ENCODE results near the gene TWIST2.

The TWIST2 gene

DNA sequence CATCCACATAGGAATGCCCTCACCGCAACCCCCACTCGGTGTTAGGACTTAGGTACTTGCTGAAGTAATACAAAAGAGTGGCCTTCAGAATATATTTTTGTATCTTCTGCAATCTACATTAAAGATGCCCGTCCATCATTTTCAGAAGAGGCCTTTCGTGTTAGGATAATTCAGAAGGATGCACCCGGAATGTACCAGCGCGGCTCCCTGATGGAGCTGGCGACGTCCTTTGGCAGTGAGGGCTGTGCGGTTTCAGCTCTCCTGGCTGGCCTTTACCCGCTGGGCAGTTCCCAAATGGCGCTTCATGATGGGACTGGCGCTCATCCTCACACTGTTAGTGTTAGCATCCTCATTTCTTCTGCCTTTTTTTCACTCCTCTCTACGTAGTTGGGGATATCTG lies 15.3 kb downstream of the TWIST2 start:
- DNase-seq, result no peak
- Mint-ChIP-seq H3K4me1 (peaks cover 73% of the 10 kb centered on the region), H3K36me3 (ENCODE audit: low read depth) (no peaks in the 10 kb centered on the region), H3K27ac (no peak overlapping the region), H3K27me3 (ENCODE audit: low read depth, poor library complexity) (peaks cover 7% of the 10 kb centered on the region), H3K9me3 (no peaks in the 10 kb centered on the region), H3K4me3 (no peak overlapping the region)
- TF ChIP-seq, protein P1, sequence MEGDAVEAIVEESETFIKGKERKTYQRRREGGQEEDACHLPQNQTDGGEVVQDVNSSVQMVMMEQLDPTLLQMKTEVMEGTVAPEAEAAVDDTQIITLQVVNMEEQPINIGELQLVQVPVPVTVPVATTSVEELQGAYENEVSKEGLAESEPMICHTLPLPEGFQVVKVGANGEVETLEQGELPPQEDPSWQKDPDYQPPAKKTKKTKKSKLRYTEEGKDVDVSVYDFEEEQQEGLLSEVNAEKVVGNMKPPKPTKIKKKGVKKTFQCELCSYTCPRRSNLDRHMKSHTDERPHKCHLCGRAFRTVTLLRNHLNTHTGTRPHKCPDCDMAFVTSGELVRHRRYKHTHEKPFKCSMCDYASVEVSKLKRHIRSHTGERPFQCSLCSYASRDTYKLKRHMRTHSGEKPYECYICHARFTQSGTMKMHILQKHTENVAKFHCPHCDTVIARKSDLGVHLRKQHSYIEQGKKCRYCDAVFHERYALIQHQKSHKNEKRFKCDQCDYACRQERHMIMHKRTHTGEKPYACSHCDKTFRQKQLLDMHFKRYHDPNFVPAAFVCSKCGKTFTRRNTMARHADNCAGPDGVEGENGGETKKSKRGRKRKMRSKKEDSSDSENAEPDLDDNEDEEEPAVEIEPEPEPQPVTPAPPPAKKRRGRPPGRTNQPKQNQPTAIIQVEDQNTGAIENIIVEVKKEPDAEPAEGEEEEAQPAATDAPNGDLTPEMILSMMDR (IDR thresholded peaks at IDR 0.05), result no peak

DNA sequence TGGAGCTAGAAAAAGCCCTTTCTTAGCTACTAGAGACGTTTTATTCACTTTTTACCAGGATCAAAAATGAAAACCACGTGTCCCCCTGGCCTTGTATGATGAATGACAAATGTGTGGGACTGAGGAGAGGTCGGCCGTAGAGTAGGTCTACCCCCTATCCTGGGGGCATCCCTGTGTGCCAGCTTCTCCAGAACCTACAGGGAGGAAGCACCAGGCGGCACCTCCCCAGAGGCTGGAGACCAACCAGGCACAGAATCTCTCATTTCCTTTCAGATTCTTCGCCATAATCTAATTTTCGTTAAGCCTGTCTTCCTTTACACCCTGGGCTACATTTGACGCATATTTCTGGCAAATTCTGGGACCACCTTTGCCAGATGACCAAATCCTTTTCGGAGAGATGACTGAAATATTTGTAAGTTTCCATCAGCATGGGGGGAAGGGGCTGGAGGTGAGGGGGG lies 15.9 kb downstream of the TWIST2 start:
- Mint-ChIP-seq H3K36me3 (ENCODE audit: low read depth) (no peaks in the 10 kb centered on the region), H3K4me1 (peaks cover 77% of the 10 kb centered on the region), H3K9me3 (no peaks in the 10 kb centered on the region), H3K27ac (peak overlapping the region; percentile 94), H3K4me3 (peak overlapping the region; percentile 63), H3K27me3 (ENCODE audit: low read depth, poor library complexity) (peaks cover 7% of the 10 kb centered on the region)
- no peak for DNase-seq
- TF ChIP-seq, protein P1 (IDR thresholded peaks at IDR 0.05), result no peak

DNA sequence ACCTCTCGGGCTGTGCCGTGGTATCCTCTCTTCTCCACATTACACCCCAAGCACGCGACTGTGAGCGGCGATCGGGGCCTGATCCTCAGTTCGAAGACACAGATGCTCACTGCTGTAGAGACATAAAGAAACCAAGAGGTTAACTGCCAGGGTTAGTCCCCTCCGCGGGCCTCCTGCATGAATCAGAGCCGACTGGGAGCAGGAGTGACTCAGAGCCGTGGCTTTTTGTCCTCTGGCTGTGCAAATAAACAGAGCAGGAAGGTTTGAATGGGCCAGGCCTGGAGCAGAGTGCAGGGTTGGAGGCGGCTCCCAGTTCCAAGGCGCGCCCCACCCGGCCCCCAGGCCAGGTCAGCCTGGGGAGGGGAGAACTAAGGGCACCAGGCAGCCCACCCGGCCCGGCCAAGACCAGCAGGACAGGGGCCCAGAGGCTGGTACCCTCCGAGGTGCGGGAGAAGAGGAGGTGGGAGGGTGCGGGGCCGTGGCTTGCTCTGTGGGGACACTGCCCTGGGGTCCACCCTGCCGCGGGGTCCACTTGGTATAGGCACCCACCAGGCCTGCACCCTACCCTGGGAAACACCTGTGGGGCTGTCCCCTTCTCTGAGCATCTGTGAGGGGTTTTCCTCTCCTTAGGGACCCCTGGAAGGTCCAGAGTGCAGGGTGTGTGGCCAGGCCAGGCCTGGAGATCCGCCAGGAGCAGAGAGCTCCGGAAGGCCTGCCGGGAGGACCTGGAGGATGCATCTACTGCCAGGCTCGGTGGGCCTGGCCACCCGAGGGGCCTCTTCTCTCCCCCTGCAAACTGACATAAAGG lies 16.5 kb downstream of the TWIST2 start:
- Mint-ChIP-seq H3K27me3 (ENCODE audit: low read depth, poor library complexity) (peaks cover 7% of the 10 kb centered on the region), H3K36me3 (ENCODE audit: low read depth) (no peaks in the 10 kb centered on the region), H3K9me3 (no peaks in the 10 kb centered on the region), H3K4me3 (peak overlapping the region; percentile 63), H3K4me1 (peaks cover 74% of the 10 kb centered on the region), H3K27ac (peak overlapping the region; percentile 94)
- TF ChIP-seq, protein P1 (IDR thresholded peaks at IDR 0.05), result no peak
- peak; percentile 63 for DNase-seq

DNA sequence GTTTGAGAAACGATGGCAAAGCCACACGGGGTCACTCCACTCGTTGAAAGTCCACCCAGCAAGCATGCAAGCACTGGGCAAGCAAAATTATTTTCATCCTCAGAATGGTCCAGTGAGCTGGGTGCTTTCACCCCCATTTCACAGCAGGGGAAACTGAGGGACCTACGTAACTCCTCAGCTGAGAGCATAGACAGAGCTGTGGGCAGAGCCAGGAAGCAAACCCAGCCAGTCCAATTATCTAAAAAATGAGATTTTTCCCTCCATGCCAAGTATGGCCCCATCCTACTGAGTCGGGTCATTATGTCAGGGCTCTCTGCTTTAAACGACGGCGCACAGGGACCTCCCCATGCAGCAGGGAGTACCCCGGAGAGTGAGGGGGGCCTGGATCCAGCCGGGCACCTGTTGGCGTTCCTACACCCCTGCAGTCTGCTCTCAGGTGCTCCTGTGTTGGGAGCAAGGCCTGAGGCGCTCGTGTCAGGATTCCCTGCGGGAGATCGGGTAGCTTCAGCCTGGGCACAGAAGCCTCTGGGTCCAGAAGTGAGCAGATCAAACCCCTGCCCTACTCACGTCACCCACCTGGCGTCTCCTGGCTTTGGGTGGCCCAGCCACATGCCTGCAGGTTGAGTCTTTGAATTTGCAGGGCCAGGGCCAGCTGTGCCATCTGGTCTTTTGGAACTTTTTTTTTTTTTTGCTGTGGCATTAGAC lies 17.3 kb downstream of the TWIST2 start:
- Mint-ChIP-seq H3K4me1 (peaks cover 67% of the 10 kb centered on the region), H3K36me3 (ENCODE audit: low read depth) (peaks cover 4% of the 10 kb centered on the region), H3K4me3 (no peak overlapping the region), H3K27me3 (ENCODE audit: low read depth, poor library complexity) (peaks cover 11% of the 10 kb centered on the region), H3K9me3 (no peaks in the 10 kb centered on the region), H3K27ac (no peak overlapping the region)
- TF ChIP-seq, protein P1 (IDR thresholded peaks at IDR 0.05), result no peak
- no peak for DNase-seq

DNA sequence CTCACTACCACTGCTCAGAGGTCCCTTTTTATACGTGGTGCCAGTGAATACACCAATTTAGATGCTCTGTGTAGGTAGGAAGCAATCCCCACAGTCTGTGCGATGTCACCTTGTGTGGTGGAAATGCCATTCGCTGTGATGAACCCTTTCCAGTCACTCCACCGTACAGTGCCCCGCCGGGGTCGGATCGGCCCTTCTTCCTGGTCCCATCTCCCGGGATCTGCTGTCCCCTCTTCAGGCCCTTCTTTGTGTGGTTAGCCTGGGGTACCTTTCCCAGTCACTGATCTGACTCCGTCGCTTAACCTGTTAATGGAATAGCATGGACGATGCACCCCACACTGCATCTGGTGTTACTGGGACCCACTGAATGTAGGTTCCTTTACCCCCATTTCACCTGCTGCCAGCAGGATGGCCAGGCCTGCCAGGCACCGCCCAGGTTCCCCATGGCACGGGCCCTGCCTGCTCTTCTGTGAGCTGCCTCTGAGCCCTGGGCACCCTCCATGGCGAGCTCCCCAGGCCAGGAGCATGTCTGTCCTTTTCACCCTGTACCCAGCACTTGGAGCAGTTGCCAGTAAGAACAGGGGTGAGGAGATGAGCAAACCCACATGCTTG lies 18.0 kb downstream of the TWIST2 start:
- H3K4me1 Mint-ChIP-seq, result peaks cover 64% of the 10 kb centered on the region
- no peaks in the 10 kb centered on the region for H3K9me3 Mint-ChIP-seq
- TF ChIP-seq, protein P1 (IDR thresholded peaks at IDR 0.05), result no peak
- DNase-seq, result no peak
- no peak overlapping the region for H3K27ac Mint-ChIP-seq
- H3K27me3 Mint-ChIP-seq (ENCODE audit: low read depth, poor library complexity), result peaks cover 11% of the 10 kb centered on the region
- no peak overlapping the region for H3K4me3 Mint-ChIP-seq
- H3K36me3 Mint-ChIP-seq (ENCODE audit: low read depth), result peaks cover 4% of the 10 kb centered on the region
